ENCODE measurements around the gene PDIA2.
"Not testable (repeated sequence)": the region's sequence is repeated elsewhere in the genome, so short reads cannot be mapped to it uniquely, and the experiment has no call there.

GRCh38 chr16:334164-334832 lies 51.3 kb downstream of the PDIA2 start:
- not testable (repeated sequence) for TF ChIP-seq ESRRA (IDR thresholded peaks at IDR 0.05; ENCODE audit: borderline replicate concordance, low read length); CEBPB (IDR thresholded peaks at IDR 0.05); POLR2A (IDR thresholded peaks at IDR 0.05; ENCODE audit: low read length); CTCF (IDR thresholded peaks at IDR 0.05); TFCP2L1 (CRISPR knock-in tag; IDR thresholded peaks at IDR 0.05); NR3C1 (IDR thresholded peaks at IDR 0.05); EP300 (IDR thresholded peaks at IDR 0.05); HDAC2 (IDR thresholded peaks at IDR 0.05); USF2 (IDR thresholded peaks at IDR 0.05); REST (IDR thresholded peaks at IDR 0.05); HOXA7 (CRISPR knock-in tag; IDR thresholded peaks at IDR 0.05); ZFP36 (IDR thresholded peaks at IDR 0.05; ENCODE audit: borderline replicate concordance, partially characterized antibody); RAD21 (conservative IDR thresholded peaks at IDR 0.05 in 1 of 2, IDR thresholded peaks at IDR 0.05 in 1 of 2); CHD2 (IDR thresholded peaks at IDR 0.05; ENCODE audit: low read length, partially characterized antibody)

Data from A549 (cell line).